ELF-1 (cell line): ENCODE results near the gene FOXA1.

Experiments
- DNase-seq: peaks from one replicate; pipeline ENCODE4 v3.0.0-alpha.2; 2016; ENCODE audit warnings: low read depth, low spot score

The FOXA1 gene

DNA sequence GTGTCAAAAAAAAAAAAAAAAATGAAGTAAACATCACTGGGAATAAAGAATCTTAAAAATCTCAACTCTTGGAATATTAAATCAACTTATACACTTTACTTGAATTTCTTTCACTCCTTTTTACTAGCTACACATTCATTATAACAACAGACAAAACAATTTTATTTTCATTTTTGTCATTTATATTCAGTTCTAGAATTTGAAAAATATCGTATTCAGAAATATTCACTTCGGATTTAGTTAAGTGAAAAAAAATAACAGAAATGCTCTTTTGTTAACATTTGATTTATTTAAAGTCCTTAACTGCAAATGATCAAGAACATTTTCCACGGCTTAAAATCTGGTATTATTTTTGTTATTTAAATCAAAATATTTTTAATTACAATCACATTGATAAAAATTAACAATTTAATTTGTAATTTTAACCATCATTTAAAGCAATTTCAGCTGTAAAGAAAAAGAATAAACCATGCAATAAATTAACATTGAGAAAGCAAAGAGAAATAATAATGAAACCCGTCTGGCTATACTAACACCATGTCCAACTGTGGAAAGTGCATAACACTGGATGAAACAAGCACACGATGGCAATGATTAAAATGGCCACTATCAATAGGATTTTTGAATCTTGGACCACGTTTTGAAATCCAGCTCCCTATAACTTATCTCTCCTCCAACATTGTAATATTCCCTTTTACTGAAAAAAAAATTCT, 5.2 kb downstream of the FOXA1 start:
- no peak for DNase-seq

DNA sequence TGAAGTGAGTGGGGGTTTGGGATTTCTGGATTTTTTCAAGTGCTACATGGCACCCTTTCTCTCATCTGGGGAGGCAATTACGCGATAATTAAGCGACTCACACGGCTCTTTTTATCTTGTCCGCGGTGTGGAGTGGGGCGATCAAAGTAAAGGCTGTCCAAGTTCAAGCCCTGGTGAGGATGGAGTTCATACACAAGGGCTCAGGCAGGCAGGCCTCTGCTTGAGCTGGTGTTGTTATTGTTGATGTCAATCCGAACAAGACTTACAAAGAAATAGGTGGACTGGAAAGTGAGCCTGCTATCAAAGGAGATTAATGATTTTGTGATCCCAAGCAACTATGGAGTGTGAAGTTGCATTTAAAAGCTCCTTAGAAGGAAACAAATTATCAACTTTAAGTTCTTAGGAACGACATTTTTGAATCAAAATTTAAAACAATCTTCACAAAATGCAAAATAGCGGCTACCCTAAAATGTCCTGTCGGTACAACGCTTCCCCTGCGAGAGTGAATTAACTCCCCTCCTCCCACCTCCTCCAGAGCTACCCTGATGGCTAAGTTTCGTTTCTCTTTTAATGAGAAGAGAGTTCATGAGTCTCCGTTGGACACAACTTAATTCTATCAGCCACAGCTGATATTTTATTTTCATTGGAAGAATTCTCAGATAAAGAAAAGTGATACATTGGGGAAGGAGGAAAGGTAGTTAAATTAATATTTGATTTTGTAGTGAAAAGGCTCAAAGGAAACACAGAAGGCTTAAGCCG, 5.9 kb downstream of the FOXA1 start:
- DNase-seq = no peak

DNA sequence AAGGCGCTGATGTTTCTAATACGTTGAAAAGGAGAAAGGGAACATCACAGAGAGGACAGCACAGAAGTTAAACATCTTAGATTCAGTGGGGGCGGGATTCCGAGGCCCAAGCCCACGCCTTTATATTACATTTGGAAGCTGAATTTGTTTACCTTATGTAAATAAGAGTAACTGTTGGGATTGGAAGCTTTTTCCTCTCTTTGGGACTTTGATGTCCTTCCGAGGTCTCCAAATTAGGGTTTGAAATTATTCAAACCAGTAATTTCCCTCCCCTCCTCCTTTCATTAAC, 6.4 kb downstream of the FOXA1 start:
- peak; percentile 54 for DNase-seq

DNA sequence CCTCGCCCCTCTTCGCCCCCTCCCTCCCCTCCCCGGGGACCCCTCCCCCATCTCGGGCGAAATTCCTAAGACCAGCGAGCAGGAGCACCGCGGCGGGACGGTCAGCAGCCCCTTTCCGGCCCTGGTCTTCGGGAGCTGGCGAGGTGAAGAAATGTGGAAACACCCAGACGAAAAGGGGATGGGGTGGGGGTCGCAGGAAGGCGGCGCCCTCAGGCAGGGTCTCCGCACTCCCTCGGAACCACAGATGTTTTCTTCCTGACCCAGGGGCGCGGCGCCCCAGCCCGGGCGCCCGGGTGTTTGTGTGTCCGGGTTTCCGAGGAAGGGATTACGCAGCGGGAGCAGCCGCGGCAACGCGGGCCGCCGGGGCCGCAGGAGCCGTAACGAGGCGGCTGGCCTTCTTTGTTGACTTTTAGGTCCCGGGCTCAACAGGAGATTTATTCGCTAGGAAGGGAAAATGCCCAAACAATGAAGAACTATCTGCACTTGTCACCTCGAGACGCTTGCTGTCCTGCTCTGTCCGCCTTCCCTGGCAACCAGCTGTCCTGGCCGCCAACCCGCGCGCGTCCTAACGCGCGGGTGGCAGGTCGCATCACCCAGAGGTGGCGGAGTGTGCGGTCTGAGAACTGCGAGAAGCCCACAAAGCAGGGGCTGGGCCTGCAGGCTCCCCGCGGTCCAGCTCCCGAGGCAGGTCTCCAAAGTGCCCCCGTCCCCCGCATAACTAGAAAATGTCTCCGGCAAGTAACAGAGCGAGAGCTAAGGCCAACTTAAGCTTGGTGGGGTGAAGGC, 7.0 kb downstream of the FOXA1 start:
- DNase-seq = peak; percentile 78

DNA sequence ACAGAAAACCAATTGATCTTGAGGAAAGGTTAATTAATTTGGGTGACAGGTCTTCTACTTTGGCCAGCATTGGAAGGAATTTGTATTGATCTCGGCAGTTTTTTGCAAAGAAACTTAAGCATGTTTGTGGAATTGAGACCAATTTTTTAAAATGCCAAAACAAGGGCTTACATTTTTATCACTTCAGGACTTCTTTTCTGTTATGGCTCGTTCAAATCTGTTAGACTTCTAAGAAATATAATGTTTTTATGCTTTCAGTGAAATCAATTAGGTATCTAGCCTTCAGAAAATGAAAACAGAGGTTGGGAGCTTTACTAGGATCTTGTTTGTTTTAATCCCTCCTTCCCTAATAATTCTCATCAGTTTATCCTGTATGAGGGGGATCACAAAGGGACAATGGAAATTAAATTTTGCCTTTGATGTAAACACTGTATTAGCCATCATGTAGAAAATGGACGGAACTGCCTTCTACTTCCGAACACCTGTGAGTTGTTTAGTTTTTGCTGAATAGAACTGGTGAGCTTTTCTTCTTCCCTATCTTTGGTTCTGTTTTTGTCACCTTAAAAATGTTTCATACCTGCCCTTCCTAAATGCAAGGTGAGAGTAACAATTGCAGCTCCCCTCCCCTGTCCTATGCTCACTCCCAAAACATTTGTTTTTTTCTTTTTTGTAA, 7.8 kb downstream of the FOXA1 start:
- no peak for DNase-seq

DNA sequence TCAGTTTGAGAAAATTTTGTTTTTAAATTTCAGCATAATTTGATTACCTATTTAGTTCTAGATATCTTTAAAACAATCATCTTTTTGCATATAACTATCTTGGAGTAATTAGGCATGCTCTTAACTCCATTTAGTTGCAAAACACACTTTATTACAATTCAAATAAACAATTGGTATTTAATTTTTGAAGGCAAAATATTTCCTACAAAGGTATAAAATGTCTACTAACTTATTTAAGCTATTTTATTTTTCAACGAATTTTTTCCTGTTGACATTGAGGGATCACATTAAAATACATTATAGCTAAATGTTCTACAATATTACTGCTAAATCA, 8.3 kb downstream of the FOXA1 start:
- no peak for DNase-seq

DNA sequence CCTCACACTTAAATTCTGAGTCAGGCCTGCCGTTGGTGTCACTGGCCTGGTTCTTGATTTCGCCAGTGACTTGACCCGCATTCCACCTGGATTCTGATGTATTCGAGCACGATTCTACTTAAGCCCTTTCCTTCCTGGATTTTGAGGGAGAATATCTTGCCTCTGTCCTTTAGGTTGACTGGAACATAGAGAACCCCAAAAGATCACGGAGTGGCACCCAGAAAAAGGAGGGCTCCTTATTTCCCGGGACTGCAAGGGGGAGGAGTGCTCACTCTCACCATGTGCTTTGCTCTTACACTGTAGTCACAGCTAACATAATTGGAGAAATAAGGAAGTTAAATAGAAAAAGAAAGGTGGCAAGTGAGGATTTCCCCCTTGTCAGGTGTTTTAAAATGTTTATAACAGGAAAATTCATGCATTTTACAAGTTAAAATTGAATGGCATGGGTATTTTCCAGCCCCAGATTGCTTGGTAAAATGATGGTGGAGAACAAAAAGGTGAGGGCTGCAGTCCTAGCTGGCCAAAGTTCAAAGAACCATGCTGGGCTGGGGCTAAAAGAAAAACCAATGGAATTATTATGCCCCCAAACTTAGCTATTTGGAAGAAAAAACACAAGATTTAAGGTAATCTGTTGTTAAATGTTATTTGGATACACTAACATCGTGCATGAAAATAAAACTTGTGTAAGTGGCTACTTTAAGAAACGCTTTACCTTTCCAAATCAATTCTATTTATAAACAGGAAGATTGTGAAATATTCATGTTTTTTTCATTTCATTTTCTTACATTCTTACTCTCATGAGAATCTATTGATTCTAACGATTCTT, 8.9 kb downstream of the FOXA1 start:
- DNase-seq = peak; percentile 24

DNA sequence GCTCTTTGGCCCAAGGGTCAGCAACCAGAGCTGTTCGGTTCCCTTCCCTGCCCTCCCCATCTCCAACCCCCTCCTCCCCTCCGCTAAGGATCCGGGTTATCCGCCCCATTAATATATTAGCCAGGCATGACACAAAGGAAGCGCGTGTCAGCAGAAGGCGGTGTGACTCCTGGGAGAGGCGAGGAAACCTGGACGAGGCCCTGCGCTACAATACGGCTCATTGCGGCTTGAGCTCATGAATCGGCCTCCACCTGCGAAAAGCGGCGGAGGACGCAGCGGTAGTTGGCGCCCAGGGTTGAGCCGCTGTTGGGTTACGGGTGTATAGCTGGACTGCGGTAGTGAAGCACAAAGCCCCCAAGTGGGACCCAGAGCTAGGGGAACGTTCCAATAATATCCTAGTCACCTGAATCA, 9.9 kb downstream of the FOXA1 start:
- DNase-seq = peak; percentile 48

DNA sequence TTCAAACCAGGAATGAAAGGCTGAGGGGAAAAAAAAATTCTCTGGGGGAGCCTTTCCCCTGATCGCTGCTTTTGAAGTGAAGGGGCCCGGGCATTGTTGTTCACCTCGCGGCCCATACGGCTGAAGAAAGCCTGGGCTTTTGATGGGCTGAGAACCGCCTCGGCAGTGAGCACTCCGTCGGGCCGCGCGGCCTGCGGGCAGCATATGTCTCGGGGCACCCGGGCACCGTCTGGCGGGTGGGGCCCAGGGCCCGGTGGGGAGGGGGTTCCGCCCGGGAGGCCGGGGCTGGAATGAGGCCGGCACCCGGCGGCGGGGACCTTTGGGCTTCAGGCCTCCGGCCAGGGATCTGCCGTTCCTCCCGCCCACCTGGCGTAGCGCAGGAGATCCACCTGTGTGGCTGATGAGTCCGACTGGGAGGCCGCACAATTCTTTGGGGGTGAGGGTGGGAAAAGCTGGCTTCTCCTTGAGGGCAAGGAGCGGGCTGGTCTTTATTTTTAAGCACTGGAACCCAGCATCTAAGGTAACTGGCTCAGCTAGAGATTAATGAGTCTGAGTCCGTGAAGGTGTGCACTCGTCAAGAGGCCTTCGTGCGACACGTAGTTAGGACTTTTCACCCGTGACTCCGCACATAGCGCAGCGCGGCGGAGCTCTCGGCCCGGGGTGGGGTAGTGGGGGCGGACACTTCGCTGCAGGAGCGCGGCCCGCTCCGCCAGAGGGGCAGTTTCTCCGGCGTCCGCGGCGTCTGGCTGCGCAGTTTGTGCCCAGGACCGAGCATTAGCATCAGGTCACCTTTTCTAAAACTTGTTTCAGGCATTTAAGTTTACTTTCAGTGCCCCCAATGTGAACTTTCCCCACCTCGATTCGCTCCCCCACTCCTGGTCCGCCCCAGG, 10.6 kb downstream of the FOXA1 start:
- peak; percentile 39 for DNase-seq

DNA sequence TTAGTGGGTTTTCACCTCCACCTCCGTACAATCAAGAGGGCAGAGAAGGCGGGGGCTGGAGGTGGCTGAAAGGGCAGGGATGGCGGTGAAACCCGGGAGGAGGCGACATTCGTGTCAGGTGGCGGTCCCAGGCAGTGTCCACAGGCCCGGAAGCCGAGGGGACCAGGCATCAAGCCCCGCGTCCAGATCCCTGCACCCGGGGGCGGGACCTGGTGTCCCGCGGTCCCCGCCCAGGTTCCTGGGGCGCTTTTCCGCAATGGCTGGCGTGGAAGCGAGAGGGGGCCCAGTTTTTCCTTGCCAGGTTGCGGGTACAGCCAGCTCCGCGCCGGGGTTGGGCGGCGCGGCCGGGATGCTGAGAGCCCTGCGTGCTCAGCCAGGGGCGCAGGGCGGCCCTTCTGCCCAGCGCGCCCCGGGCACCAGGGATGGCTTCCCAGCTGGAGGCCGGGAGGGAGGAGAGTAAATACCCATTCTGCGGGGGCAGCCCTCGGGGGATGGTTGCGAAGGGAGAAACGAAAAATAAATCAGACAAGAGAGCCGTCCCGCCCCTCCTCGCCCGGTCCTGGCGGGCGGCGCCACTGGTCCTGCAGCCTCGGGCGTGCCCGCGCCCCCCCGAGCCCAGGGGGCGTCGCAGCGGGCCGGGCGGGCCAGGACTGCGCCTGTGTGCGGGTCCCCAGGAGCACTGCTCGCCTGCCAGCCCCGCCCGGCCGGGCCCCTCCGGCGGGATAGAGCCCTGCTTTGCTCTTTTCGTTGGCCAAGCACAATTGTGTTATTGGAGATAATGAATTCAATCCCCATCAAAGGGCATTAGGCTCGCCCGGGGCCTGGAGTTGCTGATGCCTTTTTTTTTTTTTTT, 11.5 kb downstream of the FOXA1 start:
- peak; percentile 74 for DNase-seq

DNA sequence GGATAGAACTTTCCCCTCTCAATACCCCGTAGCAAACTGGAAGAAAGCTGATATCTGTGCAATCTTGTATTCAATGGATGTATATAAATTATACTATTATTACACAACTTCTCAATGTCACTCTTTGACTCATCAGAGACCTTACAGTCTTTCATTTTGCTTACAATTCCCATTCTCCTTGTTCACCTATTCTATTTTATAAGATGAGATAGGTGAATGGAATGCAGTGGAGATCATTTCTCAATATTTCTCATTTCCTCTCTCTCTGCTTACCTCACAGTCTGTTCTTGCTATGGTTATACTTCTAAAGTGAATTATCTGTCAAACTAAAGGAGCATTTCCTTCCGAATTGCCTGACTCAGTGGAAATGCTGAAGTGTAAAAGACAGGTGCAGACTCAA, 14.9 kb downstream of the FOXA1 start:
- no peak for DNase-seq

DNA sequence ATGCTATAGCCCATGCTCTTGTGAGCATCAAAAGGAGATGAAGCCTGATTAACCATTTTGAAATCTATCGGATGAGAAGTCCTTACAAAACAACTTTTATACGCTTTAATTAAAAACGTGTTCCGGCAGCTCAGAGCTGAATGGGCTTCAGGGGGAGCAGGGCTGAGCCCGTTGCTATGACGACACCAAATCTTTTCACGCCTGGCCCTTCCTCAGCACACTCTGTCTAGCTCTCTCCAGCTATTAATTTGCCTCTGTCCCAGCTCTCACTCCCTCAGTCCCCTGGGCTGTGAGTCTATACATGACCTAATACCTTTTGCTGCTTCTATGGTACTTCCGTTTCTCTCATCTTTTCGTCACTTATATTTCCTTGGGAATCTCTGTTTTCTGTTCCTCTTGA, 15.8 kb downstream of the FOXA1 start:
- DNase-seq = no peak

DNA sequence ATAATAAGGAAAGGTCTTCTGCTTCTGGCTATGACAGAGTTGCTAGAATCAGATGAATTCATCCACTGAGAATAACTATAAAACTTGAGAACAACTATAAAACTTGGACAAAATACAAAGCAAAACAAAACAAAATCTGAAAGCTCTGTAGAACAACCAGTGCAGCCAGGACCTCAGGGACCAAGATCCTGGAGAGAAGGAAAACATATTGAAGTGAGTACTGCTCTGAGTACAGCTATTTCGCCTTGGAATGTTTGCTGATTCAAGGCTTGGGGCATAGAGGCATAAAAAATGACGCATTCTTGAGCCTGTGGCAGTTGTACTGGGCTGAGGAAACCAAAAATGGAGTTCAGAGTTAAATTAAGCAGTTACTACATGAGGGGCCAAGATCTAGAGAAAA, 21.7 kb downstream of the FOXA1 start:
- no peak for DNase-seq

DNA sequence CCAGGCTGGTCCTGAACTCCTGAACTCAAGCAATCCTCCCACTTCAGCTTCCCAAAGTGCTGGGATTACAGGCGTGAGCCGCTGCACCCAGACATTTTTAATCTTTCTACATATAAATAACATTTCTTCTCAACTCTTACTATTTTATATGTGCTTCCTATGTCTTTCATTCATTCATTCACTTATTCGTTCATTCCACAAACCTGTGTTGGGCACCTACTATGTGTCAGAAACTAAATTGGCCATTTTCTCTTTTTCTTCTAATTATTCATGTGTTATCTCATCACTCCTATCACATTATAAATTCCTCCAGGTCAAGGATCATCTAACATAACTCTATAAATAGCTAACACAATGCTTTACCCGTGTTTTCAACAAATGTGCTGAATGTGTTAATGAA, 23.7 kb downstream of the FOXA1 start:
- no peak for DNase-seq

DNA sequence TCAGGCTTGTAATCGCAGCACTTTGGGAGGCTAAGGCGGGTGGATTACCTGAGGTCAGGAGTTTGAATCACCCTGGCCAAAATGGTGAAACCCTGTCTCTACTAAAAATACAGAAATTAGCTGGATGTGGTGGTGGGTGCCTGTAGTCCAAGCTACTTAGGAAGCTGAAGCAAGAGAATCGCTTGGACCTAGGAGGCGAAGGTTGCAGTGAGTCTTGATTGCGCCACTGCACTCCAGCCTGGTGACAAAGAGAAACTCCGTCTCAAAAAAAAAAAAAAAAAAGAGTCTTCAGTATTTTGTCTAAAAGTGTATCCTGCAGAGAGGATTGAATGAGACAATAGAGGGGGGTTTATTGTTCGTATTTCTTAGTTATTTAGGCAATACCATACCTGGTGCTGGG, 25.3 kb downstream of the FOXA1 start:
- DNase-seq = no peak

DNA sequence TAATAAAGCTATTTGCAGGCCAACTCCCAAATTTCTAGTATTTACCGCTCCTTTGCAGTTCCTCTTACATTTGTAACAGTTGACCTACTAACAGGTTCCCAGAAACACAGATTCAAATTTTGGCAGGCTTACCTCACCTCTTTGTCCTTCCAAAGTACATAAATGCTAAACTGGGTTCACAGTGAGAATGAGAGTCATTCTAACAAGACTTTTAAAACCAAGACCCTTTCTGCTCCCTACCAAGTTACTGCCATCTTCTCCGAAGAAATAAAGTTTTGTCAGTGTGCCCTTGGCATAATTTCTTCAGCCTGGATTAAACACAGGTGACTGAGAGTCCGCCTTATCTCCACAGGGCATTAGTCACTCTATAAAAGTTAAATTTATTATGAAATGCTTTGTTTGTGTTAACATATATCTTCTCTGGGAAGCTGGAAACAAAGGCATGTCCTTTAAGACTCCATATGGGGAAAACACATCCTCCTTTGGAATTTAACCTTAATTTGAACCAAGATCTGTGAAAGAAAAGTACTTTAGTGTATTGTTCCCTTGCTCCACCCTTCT, 28.2 kb downstream of the FOXA1 start:
- no peak for DNase-seq

DNA sequence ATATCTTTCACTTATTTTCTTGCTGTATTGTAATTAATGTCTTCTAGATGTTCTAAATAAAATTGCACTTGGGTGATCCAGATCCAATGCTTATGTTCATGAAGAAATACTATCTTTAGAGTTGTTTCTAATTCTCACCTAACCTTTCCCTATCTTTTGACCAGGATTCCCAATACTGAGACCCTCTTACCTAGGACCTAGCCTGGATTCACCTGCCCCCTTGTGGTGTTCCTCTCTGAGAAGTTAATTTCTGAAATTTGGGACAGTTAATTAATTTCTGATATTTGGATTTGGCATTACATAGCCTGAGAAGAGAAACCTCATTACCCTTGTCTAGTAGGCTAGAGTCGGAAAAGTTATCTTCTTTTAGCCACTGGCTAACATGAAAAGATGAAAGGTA, 29.5 kb downstream of the FOXA1 start:
- no peak for DNase-seq

DNA sequence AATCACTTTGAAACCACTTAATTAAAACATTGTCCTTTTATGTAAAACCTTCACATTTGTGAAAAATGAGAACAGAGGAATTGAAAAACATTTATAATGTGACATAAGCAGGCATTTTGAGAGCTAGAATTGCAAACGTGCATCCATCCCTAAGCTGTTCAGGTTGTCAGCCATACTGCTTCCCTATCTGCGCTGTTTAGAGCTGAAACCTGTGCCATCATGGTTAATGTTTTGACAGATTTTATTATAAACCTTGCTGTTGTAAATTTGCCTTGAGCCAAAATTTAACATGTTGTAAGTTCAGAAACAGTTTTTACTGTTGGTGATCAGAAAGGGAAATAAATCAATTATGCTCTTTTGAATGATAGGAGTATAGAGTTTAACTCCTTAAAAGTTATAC, 31.9 kb downstream of the FOXA1 start:
- no peak for DNase-seq

DNA sequence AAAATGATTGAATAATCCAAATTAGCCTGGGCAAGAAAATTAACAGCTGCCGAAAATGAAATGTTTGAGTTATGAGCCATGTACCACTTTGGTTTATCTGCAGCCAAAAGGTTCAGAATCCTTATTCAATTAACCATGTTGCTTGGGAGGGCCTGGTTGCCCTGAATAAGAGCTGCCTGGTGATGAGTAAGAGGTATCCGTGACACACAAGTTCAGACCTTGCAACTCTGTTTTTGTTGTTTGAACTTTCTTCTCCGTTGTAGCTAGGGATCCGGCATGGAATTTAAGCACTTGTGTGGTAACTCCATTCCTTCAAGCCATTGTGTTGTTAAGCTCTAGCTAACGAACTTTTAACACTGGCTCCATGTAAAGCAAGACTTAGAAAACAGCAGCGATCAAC, 35.7 kb downstream of the FOXA1 start:
- no peak for DNase-seq
